ENCODE results near the gene NUDT21. TPM values are rescaled to one million over a fixed set of nuclear protein-coding genes. Genes with fewer than 3 reads are reported as not detected.

NUDT21 gene
- total RNA-seq, 4 donors from 2014 or later: 24.3 to 71.5 (median 35.9) TPM

- H3K27ac ChIP-seq: no peak overlapping the region
- H3K9me3 ChIP-seq: no peaks in the 10 kb centered on the region
- no peaks in the 10 kb centered on the region for H3K27me3 ChIP-seq
- ATAC-seq (no peak), DNase-seq (no peak)
- intact Hi-C loops (cut with DNase I; ENCODE audit: low total_unique reads) (no loop called here), in situ Hi-C loops (cut with MboI; ENCODE audit: low sequenced_read_pairs in 4 of 4) (no loop called here)
- H3K4me1 ChIP-seq: no peaks in the 10 kb centered on the region
- TF ChIP-seq CTCF (IDR thresholded peaks at IDR 0.05 in 4 of 5, conservative IDR thresholded peaks at IDR 0.05 in 1 of 5) (no peak), POLR2A (IDR thresholded peaks at IDR 0.05) (no peak)
- peaks cover 4 to 94% of the 10 kb centered on the region in 2 donors for H3K36me3 ChIP-seq
- no peak overlapping the region for H3K4me3 ChIP-seq
Measured at GRCh38 chr16:56466344-56466743, 15.2 kb upstream of the NUDT21 start.

- DNase-seq (no peak), ATAC-seq (no peak)
- Histone ChIP-seq H3K4me3 (no peak overlapping the region), H3K9me3 (no peaks in the 10 kb centered on the region), H3K27ac (peak overlapping the region in 1 of 4 donors; percentile 11), H3K4me1 (no peaks in the 10 kb centered on the region), H3K27me3 (no peaks in the 10 kb centered on the region), H3K36me3 (peaks cover 7 to 94% of the 10 kb centered on the region in 2 donors)
- no peak for TF ChIP-seq POLR2A (IDR thresholded peaks at IDR 0.05)
- TF ChIP-seq CTCF (IDR thresholded peaks at IDR 0.05 in 4 of 5, conservative IDR thresholded peaks at IDR 0.05 in 1 of 5): no peak
- in situ Hi-C loops (cut with MboI; ENCODE audit: low sequenced_read_pairs in 4 of 4): no loop called here
- intact Hi-C loops (cut with DNase I; ENCODE audit: low total_unique reads): no loop called here
Measured at GRCh38 chr16:56463153-56463552, 12.0 kb upstream of the NUDT21 start.

- Histone ChIP-seq H3K9me3 (no peaks in the 10 kb centered on the region), H3K4me1 (no peaks in the 10 kb centered on the region), H3K36me3 (peaks cover 4 to 93% of the 10 kb centered on the region in 2 donors), H3K27me3 (no peaks in the 10 kb centered on the region), H3K27ac (peak overlapping the region in 1 of 4 donors; percentile 11), H3K4me3 (no peak overlapping the region)
- TF ChIP-seq POLR2A (IDR thresholded peaks at IDR 0.05) (no peak), CTCF (IDR thresholded peaks at IDR 0.05 in 4 of 5, conservative IDR thresholded peaks at IDR 0.05 in 1 of 5) (no peak)
- intact Hi-C loops (cut with DNase I; ENCODE audit: low total_unique reads) (no loop called here), in situ Hi-C loops (cut with MboI; ENCODE audit: low sequenced_read_pairs in 4 of 4) (no loop called here)
- ATAC-seq: no peak
- no peak for DNase-seq
Measured at GRCh38 chr16:56462064-56462796, 11.1 kb upstream of the NUDT21 start.

GRCh38 chr16:56460101-56460500 lies 9.0 kb upstream of the NUDT21 start:
- Histone ChIP-seq H3K36me3 (peaks cover 4 to 93% of the 10 kb centered on the region in 2 donors), H3K27ac (no peak overlapping the region), H3K4me1 (no peaks in the 10 kb centered on the region), H3K27me3 (no peaks in the 10 kb centered on the region), H3K9me3 (no peaks in the 10 kb centered on the region), H3K4me3 (no peak overlapping the region)
- DNase-seq (no peak), ATAC-seq (no peak)
- in situ Hi-C loops (cut with MboI; ENCODE audit: low sequenced_read_pairs in 4 of 4) (no loop called here), intact Hi-C loops (cut with DNase I; ENCODE audit: low total_unique reads) (no loop called here)
- TF ChIP-seq CTCF (IDR thresholded peaks at IDR 0.05 in 4 of 5, conservative IDR thresholded peaks at IDR 0.05 in 1 of 5): no peak
- no peak for TF ChIP-seq POLR2A (IDR thresholded peaks at IDR 0.05)

Data from gastrocnemius medialis (tissue), 4 donors.